Mononuclear cell (primary cell): ENCODE data around the gene BEST3. TPM values are rescaled to one million over a fixed set of nuclear protein-coding genes. Genes with fewer than 3 reads are reported as not detected.
"Not testable (repeated sequence)": the region's sequence is repeated elsewhere in the genome, so short reads cannot be mapped to it uniquely, and the experiment has no call there.

Experiments used
- H3K27me3 ChIP-seq: 2 replicates; pipeline ENCODE4 v1.6.0; 2011; ENCODE audit warnings: low read length, control low read depth; ENCODE audit not compliant: insufficient read depth
- H3K4me1 ChIP-seq: 2 replicates; pipeline ENCODE4 v1.5.1; 2011; ENCODE audit warnings: mild to moderate bottlenecking, low read length, control low read depth; ENCODE audit not compliant: insufficient read depth
- H3K4me3 ChIP-seq: 2 replicates; pipeline ENCODE4 v1.5.1; 2011; ENCODE audit warnings: mild to moderate bottlenecking, low read length, moderate library complexity
- H3K9me3 ChIP-seq: 2 replicates; pipeline ENCODE4 v1.5.1; 2011; ENCODE audit warnings: low read depth, mild to moderate bottlenecking, control low read depth, low read length
- total RNA-seq: library from RNA; depleted of rRNA; stranded (reverse); fragments of >200 nt; gene quantifications from one replicate; pipeline ENCODE4 v1.2.3, GENCODE V29; 2012

The BEST3 gene
- total RNA-seq, 1 donor: 0.31 TPM

- Histone ChIP-seq H3K9me3 (no peaks in the 10 kb centered on the region), H3K27me3 (no peaks in the 10 kb centered on the region), H3K4me3 (no peak overlapping the region), H3K4me1 (no peaks in the 10 kb centered on the region)
Observed at GRCh38 chr12:69610126-69610525, 89.0 kb downstream of the BEST3 start.

- Histone ChIP-seq H3K9me3 (no peaks in the 10 kb centered on the region), H3K4me1 (no peaks in the 10 kb centered on the region), H3K27me3 (no peaks in the 10 kb centered on the region), H3K4me3 (no peak overlapping the region)
Observed at GRCh38 chr12:69608114-69608513, 91.0 kb downstream of the BEST3 start.

GRCh38 chr12:69604275-69604674 lies 94.8 kb downstream of the BEST3 start:
- not testable (repeated sequence) for H3K4me1 ChIP-seq, H3K9me3 ChIP-seq, H3K4me3 ChIP-seq, H3K27me3 ChIP-seq

Other genes starting within 250 kb of the BEST3 start
- gene FRS2, start 228.9 kb downstream of the BEST3 start, total RNA-seq: 82.3 TPM
- 126 TPM for gene CCT2, start 113.8 kb downstream of the BEST3 start, total RNA-seq
- gene LRRC10, start 88.4 kb downstream of the BEST3 start, total RNA-seq: not detected
- 19.0 TPM for gene RAB3IP, start 39.6 kb upstream of the BEST3 start, total RNA-seq
- 0.10 TPM for gene MYRFL, start 125.9 kb upstream of the BEST3 start, total RNA-seq